HEK293 (cell line): ENCODE measurements around the gene CCNB3.

ENCODE experiments used
- CTCF ChIA-PET: fragments of 350-600 bp; formaldehyde crosslinking; extraction: SDS; loops from one replicate; lab custom pipeline; 2021; ENCODE audit warnings: antibody characterized with exemption; lab: Yijun Ruan, JAX
- POLR2A ChIA-PET: fragments of 300-600 bp; formaldehyde crosslinking; extraction: SDS; loops from one replicate; lab custom pipeline; 2020; ENCODE audit warnings: antibody characterized with exemption, inconsistent platforms; lab: Yijun Ruan, JAX
- H3K27ac ChIP-seq: fragments of 200-500 bp; sonication (Bioruptor generic); 2 replicates; pipeline ENCODE4 v1.5.1; 2014; ENCODE audit warnings: low read depth, low read length, control low read depth, inconsistent platforms; ENCODE audit errors: extremely low read depth
- H3K36me3 ChIP-seq, 2 experiments: fragments of 200-500 bp in 1 of 2; sonication (Bioruptor generic) in 1 of 2; 1 replicate in 1 of 2; 2 replicates in 1 of 2; pipeline ENCODE4 v1.5.1; 2014 to 2017; ENCODE audit warnings: inconsistent platforms in 2 of 2, low read length in 2 of 2; ENCODE audit not compliant: control insufficient read depth in 2 of 2, insufficient read depth in 1 of 2
- H3K4me1 ChIP-seq: fragments of 200-500 bp; sonication (Bioruptor generic); 2 replicates; pipeline ENCODE4 v1.5.1; 2014; ENCODE audit warnings: mild to moderate bottlenecking, low read length, inconsistent platforms; ENCODE audit not compliant: control insufficient read depth, insufficient read depth
- H3K4me3 ChIP-seq: 2 replicates; pipeline ENCODE4 v1.5.1; 2011; ENCODE audit warnings: low read depth, mild to moderate bottlenecking, control low read depth, low read length, moderate library complexity
- H3K9me3 ChIP-seq: fragments of 200-500 bp; sonication (Bioruptor generic); 2 replicates; pipeline ENCODE4 v1.5.1; 2014; ENCODE audit warnings: low read depth, low read length, inconsistent platforms; ENCODE audit not compliant: control insufficient read depth, insufficient read depth
- EGR2 ChIP-seq: fragments of 450-650 bp; formaldehyde crosslinking; IDR thresholded peaks from 2 replicates; pipeline ENCODE4 v1.5.1; 2016; ENCODE audit warnings: low read depth, missing biosample characterization, missing genetic modification characterization
- GLIS1 ChIP-seq: fragments of 450-650 bp; formaldehyde crosslinking; IDR thresholded peaks from 2 replicates; pipeline ENCODE4 v1.5.1; 2016; ENCODE audit warnings: missing biosample characterization, missing genetic modification characterization
- KLF10 ChIP-seq: fragments of 450-650 bp; IDR thresholded peaks from 2 replicates; pipeline ENCODE4 v1.5.1; 2018; ENCODE audit warnings: missing biosample characterization, mild to moderate bottlenecking, missing genetic modification characterization
- KLF9 ChIP-seq: fragments of 450-650 bp; formaldehyde crosslinking; IDR thresholded peaks from 2 replicates; pipeline ENCODE4 v1.5.1; 2016; ENCODE audit warnings: missing biosample characterization, missing genetic modification characterization, low read depth
- SETDB1 ChIP-seq: IDR thresholded peaks from one replicate; pipeline ENCODE4 v1.6.1; 2017; ENCODE audit warnings: mild to moderate bottlenecking, low read length, moderate library complexity, mixed read lengths; ENCODE audit not compliant: insufficient read length
- SP2 ChIP-seq: fragments of 450-650 bp; formaldehyde crosslinking; IDR thresholded peaks from 2 replicates; pipeline ENCODE4 v1.5.1; 2016; ENCODE audit warnings: missing biosample characterization, missing genetic modification characterization
- SP3 ChIP-seq: fragments of 450-650 bp; formaldehyde crosslinking; IDR thresholded peaks from 2 replicates; pipeline ENCODE4 v1.5.1; 2016; ENCODE audit warnings: missing biosample characterization, missing genetic modification characterization
- ZNF121 ChIP-seq: fragments of 450-650 bp; formaldehyde crosslinking; IDR thresholded peaks from 2 replicates; pipeline ENCODE4 v1.5.1; 2016; ENCODE audit warnings: missing biosample characterization, missing genetic modification characterization
- ZNF16 ChIP-seq: fragments of 450-650 bp; formaldehyde crosslinking; IDR thresholded peaks from 2 replicates; pipeline ENCODE4 v1.5.1; 2016; ENCODE audit warnings: low read depth, missing biosample characterization, missing genetic modification characterization
- ZNF274 ChIP-seq, 2 experiments: fragments of 200-500 bp in 1 of 2; fragments of 450-650 bp in 1 of 2; sonication (Bioruptor generic) in 1 of 2; formaldehyde crosslinking in 1 of 2; IDR thresholded peaks; 2 replicates each; pipeline versions ENCODE4 v1.5.1 to v1.6.1; 2014 to 2016; ENCODE audit warnings: borderline replicate concordance in 1 of 2, inconsistent platforms in 1 of 2, low read length in 1 of 2, missing biosample characterization in 1 of 2, missing genetic modification characterization in 1 of 2
- ZNF324 ChIP-seq: fragments of 450-650 bp; formaldehyde crosslinking; IDR thresholded peaks from 2 replicates; pipeline ENCODE4 v1.5.1; 2016; ENCODE audit warnings: missing biosample characterization, missing genetic modification characterization
- ZNF473 ChIP-seq: fragments of 450-650 bp; formaldehyde crosslinking; IDR thresholded peaks from 2 replicates; pipeline ENCODE4 v1.5.1; 2017; ENCODE audit warnings: missing biosample characterization, missing genetic modification characterization
- ZNF514 ChIP-seq: fragments of 450-650 bp; formaldehyde crosslinking; IDR thresholded peaks from 2 replicates; pipeline ENCODE4 v1.5.1; 2016; ENCODE audit warnings: missing biosample characterization, missing genetic modification characterization
- ZNF571 ChIP-seq: fragments of 450-650 bp; formaldehyde crosslinking; IDR thresholded peaks from 2 replicates; pipeline ENCODE4 v1.5.0; 2017; ENCODE audit warnings: missing biosample characterization, missing genetic modification characterization
- ZNF621 ChIP-seq: fragments of 450-650 bp; formaldehyde crosslinking; IDR thresholded peaks from 2 replicates; pipeline ENCODE4 v1.5.1; 2017; ENCODE audit warnings: missing biosample characterization, missing genetic modification characterization
- ZNF658 ChIP-seq: fragments of 450-650 bp; formaldehyde crosslinking; IDR thresholded peaks from 2 replicates; pipeline ENCODE4; 2016; ENCODE audit warnings: missing biosample characterization, missing genetic modification characterization
- TF ChIP-seq, protein P1 (sequence below): fragments of 450-650 bp; formaldehyde crosslinking; IDR thresholded peaks from 2 replicates; pipeline ENCODE4 v1.5.1; 2017; ENCODE audit warnings: missing biosample characterization, missing genetic modification characterization
- TF ChIP-seq, protein P2 (sequence below): sonication (generic); formaldehyde crosslinking; IDR thresholded peaks from 2 replicates; pipeline ENCODE4 v1.8.1; 2022; ENCODE audit warnings: mild to moderate bottlenecking, moderate library complexity, missing genetic modification reagents
- TF ChIP-seq, protein P3 (sequence below): fragments of 450-650 bp; formaldehyde crosslinking; IDR thresholded peaks from 2 replicates; pipeline ENCODE4 v1.5.1; 2016; ENCODE audit warnings: missing biosample characterization, missing genetic modification characterization
- TF ChIP-seq, protein P4 (sequence below): fragments of 450-650 bp; IDR thresholded peaks from 2 replicates; pipeline ENCODE4 v1.5.1; 2018; ENCODE audit warnings: missing biosample characterization, missing genetic modification characterization
- TF ChIP-seq, protein P5 (sequence below): fragments of 450-650 bp; formaldehyde crosslinking; IDR thresholded peaks from 2 replicates; pipeline ENCODE4 v1.5.1; 2016; ENCODE audit warnings: missing biosample characterization, missing genetic modification characterization
- TF ChIP-seq, protein P6 (sequence below): fragments of 450-650 bp; formaldehyde crosslinking; IDR thresholded peaks from 2 replicates; pipeline ENCODE4 v1.5.1; 2016; ENCODE audit warnings: missing biosample characterization, missing genetic modification characterization

Gene CCNB3

DNA sequence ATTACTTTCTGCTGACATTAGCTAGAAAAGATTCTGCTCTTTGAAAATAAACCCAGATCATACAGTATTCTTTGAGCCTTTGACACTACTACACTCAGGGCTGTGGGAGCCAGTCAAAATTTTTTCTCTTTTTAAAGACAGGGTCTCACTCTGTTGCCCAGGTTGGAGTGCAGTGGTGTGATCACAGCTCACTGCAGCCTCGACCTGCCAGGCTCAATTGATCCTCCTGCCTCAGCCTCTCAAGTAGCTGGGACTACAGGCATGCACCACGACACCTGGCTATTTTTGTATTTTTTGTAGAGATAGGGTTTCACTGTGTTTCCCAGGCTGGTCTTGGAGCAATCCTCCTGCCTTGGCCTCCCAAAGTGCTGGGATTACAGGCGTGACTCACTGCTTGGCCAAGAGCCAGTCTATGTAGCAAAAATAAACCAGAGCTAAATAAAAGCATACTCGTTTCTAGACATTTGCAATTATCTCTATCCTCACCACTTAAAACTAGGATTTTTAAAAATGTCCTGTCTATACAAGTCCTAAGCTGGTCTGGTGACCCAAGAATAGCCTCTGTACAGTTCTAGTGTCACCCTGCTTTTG, 46.9 kb upstream of the CCNB3 start:
- Histone ChIP-seq H3K36me3 (no peaks in the 10 kb centered on the region), H3K27ac (no peak overlapping the region), H3K4me1 (peaks cover 8% of the 10 kb centered on the region; the same call in 1 of the 2 replicates), H3K9me3 (no peaks in the 10 kb centered on the region), H3K4me3 (no peak overlapping the region)
- ChIA-PET POLR2A (no interaction called here), CTCF (no interaction called here)
- TF ChIP-seq ZNF514 (tag by site-specific recombination) (no peak), SETDB1 (peak; percentile 59), GLIS1 (0 out of 2 replicates have a peak, but pooled peaks have one; percentile 14)
- TF ChIP-seq, protein P1, sequence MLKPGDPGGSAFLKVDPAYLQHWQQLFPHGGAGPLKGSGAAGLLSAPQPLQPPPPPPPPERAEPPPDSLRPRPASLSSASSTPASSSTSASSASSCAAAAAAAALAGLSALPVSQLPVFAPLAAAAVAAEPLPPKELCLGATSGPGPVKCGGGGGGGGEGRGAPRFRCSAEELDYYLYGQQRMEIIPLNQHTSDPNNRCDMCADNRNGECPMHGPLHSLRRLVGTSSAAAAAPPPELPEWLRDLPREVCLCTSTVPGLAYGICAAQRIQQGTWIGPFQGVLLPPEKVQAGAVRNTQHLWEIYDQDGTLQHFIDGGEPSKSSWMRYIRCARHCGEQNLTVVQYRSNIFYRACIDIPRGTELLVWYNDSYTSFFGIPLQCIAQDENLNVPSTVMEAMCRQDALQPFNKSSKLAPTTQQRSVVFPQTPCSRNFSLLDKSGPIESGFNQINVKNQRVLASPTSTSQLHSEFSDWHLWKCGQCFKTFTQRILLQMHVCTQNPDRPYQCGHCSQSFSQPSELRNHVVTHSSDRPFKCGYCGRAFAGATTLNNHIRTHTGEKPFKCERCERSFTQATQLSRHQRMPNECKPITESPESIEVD (tag by site-specific recombination): peak; percentile 31; the same call in 1 of the 2 replicates

DNA sequence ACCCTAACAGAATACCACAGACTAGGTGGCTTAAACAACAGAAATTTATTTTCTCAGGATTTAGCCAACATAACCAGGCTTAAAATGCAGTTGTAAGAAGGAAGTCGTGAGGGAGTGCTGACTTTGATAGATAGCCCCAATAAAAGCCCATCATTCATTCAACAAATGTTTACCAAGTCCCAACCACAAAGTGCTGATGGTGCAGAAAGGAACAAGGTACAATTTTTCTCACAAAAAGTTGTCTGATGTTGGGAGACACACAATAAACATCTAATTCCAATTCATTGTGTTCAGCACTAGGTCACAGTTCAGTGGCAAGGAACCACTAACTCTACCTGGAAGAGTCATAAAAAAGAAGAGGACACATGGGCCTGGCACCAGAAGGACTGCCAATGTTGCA, 46.0 kb upstream of the CCNB3 start:
- H3K27ac ChIP-seq: 0 out of 2 replicates have a peak overlapping the region, but pooled peaks have one; percentile 16
- peaks cover 8% of the 10 kb centered on the region; the same call in 1 of the 2 replicates for H3K4me1 ChIP-seq
- ChIA-PET POLR2A (no interaction called here), CTCF (no interaction called here)
- H3K4me3 ChIP-seq: no peak overlapping the region
- no peaks in the 10 kb centered on the region for H3K36me3 ChIP-seq
- H3K9me3 ChIP-seq: no peaks in the 10 kb centered on the region
- TF ChIP-seq, protein P2, sequence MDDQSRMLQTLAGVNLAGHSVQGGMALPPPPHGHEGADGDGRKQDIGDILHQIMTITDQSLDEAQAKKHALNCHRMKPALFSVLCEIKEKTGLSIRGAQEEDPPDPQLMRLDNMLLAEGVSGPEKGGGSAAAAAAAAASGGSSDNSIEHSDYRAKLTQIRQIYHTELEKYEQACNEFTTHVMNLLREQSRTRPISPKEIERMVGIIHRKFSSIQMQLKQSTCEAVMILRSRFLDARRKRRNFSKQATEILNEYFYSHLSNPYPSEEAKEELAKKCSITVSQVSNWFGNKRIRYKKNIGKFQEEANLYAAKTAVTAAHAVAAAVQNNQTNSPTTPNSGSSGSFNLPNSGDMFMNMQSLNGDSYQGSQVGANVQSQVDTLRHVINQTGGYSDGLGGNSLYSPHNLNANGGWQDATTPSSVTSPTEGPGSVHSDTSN (CRISPR knock-in tag): no peak
- TF ChIP-seq, protein P3, sequence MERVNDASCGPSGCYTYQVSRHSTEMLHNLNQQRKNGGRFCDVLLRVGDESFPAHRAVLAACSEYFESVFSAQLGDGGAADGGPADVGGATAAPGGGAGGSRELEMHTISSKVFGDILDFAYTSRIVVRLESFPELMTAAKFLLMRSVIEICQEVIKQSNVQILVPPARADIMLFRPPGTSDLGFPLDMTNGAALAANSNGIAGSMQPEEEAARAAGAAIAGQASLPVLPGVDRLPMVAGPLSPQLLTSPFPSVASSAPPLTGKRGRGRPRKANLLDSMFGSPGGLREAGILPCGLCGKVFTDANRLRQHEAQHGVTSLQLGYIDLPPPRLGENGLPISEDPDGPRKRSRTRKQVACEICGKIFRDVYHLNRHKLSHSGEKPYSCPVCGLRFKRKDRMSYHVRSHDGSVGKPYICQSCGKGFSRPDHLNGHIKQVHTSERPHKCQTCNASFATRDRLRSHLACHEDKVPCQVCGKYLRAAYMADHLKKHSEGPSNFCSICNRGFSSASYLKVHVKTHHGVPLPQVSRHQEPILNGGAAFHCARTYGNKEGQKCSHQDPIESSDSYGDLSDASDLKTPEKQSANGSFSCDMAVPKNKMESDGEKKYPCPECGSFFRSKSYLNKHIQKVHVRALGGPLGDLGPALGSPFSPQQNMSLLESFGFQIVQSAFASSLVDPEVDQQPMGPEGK (tag by site-specific recombination): no peak
- no peak for TF ChIP-seq KLF9 (tag by site-specific recombination)
- TF ChIP-seq KLF10 (tag by site-specific recombination): no peak
- TF ChIP-seq ZNF16 (tag by site-specific recombination): no peak
- no peak for TF ChIP-seq SP2 (tag by site-specific recombination)
- no peak for TF ChIP-seq ZNF658 (tag by site-specific recombination)
- TF ChIP-seq ZNF571: no peak
- no peak for TF ChIP-seq ZNF621 (tag by site-specific recombination)
- no peak for TF ChIP-seq ZNF514 (tag by site-specific recombination)
- no peak for TF ChIP-seq SP3 (tag by site-specific recombination)
- TF ChIP-seq EGR2 (tag by site-specific recombination): no peak
- TF ChIP-seq, protein P4, sequence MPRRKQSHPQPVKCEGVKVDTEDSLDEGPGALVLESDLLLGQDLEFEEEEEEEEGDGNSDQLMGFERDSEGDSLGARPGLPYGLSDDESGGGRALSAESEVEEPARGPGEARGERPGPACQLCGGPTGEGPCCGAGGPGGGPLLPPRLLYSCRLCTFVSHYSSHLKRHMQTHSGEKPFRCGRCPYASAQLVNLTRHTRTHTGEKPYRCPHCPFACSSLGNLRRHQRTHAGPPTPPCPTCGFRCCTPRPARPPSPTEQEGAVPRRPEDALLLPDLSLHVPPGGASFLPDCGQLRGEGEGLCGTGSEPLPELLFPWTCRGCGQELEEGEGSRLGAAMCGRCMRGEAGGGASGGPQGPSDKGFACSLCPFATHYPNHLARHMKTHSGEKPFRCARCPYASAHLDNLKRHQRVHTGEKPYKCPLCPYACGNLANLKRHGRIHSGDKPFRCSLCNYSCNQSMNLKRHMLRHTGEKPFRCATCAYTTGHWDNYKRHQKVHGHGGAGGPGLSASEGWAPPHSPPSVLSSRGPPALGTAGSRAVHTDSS (tag by site-specific recombination): no peak
- TF ChIP-seq ZNF324 (tag by site-specific recombination): no peak
- no peak for TF ChIP-seq ZNF274 (IDR thresholded peaks at IDR 0.05; ENCODE audit: low read length)
- TF ChIP-seq ZNF274 (tag by site-specific recombination; IDR thresholded peaks at IDR 0.05; ENCODE audit: borderline replicate concordance): no peak
- TF ChIP-seq, protein P5, sequence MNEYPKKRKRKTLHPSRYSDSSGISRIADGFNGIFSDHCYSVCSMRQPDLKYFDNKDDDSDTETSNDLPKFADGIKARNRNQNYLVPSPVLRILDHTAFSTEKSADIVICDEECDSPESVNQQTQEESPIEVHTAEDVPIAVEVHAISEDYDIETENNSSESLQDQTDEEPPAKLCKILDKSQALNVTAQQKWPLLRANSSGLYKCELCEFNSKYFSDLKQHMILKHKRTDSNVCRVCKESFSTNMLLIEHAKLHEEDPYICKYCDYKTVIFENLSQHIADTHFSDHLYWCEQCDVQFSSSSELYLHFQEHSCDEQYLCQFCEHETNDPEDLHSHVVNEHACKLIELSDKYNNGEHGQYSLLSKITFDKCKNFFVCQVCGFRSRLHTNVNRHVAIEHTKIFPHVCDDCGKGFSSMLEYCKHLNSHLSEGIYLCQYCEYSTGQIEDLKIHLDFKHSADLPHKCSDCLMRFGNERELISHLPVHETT (tag by site-specific recombination): no peak
- no peak for TF ChIP-seq ZNF473 (tag by site-specific recombination)
- TF ChIP-seq, protein P6, sequence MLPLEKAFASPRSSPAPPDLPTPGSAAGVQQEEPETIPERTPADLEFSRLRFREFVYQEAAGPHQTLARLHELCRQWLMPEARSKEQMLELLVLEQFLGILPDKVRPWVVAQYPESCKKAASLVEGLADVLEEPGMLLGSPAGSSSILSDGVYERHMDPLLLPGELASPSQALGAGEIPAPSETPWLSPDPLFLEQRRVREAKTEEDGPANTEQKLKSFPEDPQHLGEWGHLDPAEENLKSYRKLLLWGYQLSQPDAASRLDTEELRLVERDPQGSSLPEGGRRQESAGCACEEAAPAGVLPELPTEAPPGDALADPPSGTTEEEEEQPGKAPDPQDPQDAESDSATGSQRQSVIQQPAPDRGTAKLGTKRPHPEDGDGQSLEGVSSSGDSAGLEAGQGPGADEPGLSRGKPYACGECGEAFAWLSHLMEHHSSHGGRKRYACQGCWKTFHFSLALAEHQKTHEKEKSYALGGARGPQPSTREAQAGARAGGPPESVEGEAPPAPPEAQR (tag by site-specific recombination): no peak
- TF ChIP-seq ZNF121 (tag by site-specific recombination): no peak
